HG03457 (cell line): ENCODE results near the gene TEX13D.

Experiments
- ATAC-seq: cut with Tn5 transposase; IDR thresholded peaks from one replicate; pipeline ENCODE4 v1.9.1; 2021; ENCODE audit warnings: moderate number of reproducible peaks; ENCODE audit not compliant: unreplicated experiment

TEX13D gene

GRCh38 chrX:124347242-124347641 is 14.8 kb downstream of the TEX13D start:
- no peak for ATAC-seq

GRCh38 chrX:124348182-124348581 is 15.7 kb downstream of the TEX13D start:
- no peak for ATAC-seq

GRCh38 chrX:124348885-124349453 is 16.5 kb downstream of the TEX13D start:
- no peak for ATAC-seq

- ATAC-seq: no peak
Observed at GRCh38 chrX:124354648-124355047, 22.2 kb downstream of the TEX13D start.

GRCh38 chrX:124358800-124359383 is 26.4 kb downstream of the TEX13D start:
- no peak for ATAC-seq

- no peak for ATAC-seq
Observed at GRCh38 chrX:124362072-124362471, 29.6 kb downstream of the TEX13D start.

GRCh38 chrX:124362761-124363160 is 30.3 kb downstream of the TEX13D start:
- no peak for ATAC-seq

- no peak for ATAC-seq
Observed at GRCh38 chrX:124369722-124370121, 37.3 kb downstream of the TEX13D start.

- no peak for ATAC-seq
Observed at GRCh38 chrX:124373348-124373747, 40.9 kb downstream of the TEX13D start.

GRCh38 chrX:124378643-124379042 is 46.2 kb downstream of the TEX13D start:
- ATAC-seq: no peak

- no peak for ATAC-seq
Observed at GRCh38 chrX:124383354-124383753, 50.9 kb downstream of the TEX13D start.

- ATAC-seq: no peak
Observed at GRCh38 chrX:124386401-124386800, 53.9 kb downstream of the TEX13D start.
